Lower lobe of right lung (tissue), 2 donors: ENCODE measurements around the gene MYB. TPM values are rescaled to one million over a fixed set of nuclear protein-coding genes. Genes with fewer than 3 reads are reported as not detected.

Experiments
- ATAC-seq, 2 donors: fragments of 200-7000 bp; cut with Tn5 transposase; one replicate each; pipeline ENCODE4 v1.9.1; 2020 to 2022; ENCODE audit warnings: mild to moderate bottlenecking in 2 of 2, moderate library complexity in 2 of 2
- DNase-seq: peaks from one replicate; pipeline ENCODE4 v3.0.0-alpha.2; 2020
- H3K27ac ChIP-seq: fragments of 200-600 bp; one replicate; pipeline ENCODE4 v1.8.0; 2022
- H3K27me3 ChIP-seq: fragments of 200-600 bp; one replicate; pipeline ENCODE4 v1.8.0; 2022; ENCODE audit warnings: low read depth
- H3K36me3 ChIP-seq: fragments of 200-600 bp; one replicate; pipeline ENCODE4 v1.8.0; 2022; ENCODE audit warnings: mild to moderate bottlenecking
- H3K4me1 ChIP-seq: fragments of 200-600 bp; one replicate; pipeline ENCODE4 v1.8.0; 2022
- H3K4me3 ChIP-seq: fragments of 200-600 bp; one replicate; pipeline ENCODE4 v1.8.0; 2022; ENCODE audit warnings: mild to moderate bottlenecking
- H3K9me3 ChIP-seq: fragments of 200-600 bp; one replicate; pipeline ENCODE4 v1.8.0; 2022
- CTCF ChIP-seq: fragments of 200-600 bp; IDR thresholded peaks from one replicate; pipeline ENCODE4 v1.8.0; 2022; ENCODE audit warnings: antibody characterized with exemption, mild to moderate bottlenecking
- intact Hi-C: fragments of 100-400 bp; cut with DNase I; formaldehyde crosslinking; loops from one replicate; pipeline ENCODE4 v1.11.0; 2022
- total RNA-seq: library from RNA; stranded (reverse); fragmentation: NEBNext Ultra II Directional; extraction: Animal tissue kit (Norgen Biotek cat#: 25700); gene quantifications from one replicate; pipeline ENCODE4 v1.2.1, GENCODE V29; 2021
- donor health status: DM: no; HTN: yes; CAD: no; lungs with severe emphysema.

The MYB gene
- total RNA-seq, 1 donor from 2014 or later: 6.1 TPM

GRCh38 chr6:135166515-135166914 is 14.6 kb upstream of the MYB start:
- no peak for DNase-seq
- TF ChIP-seq CTCF: no peak

GRCh38 chr6:135167617-135168016 is 13.5 kb upstream of the MYB start:
- DNase-seq (no peak), ATAC-seq (no peak)
- H3K36me3 ChIP-seq: no peaks in the 10 kb centered on the region
- no peak overlapping the region for H3K4me3 ChIP-seq
- H3K27me3 ChIP-seq: no peaks in the 10 kb centered on the region
- H3K27ac ChIP-seq: no peak overlapping the region
- H3K4me1 ChIP-seq: no peaks in the 10 kb centered on the region
- no peaks in the 10 kb centered on the region for H3K9me3 ChIP-seq
- TF ChIP-seq CTCF: no peak
- intact Hi-C loops: no loop called here

More at GRCh38 chr6:135166515-135166914, 14.6 kb upstream of the MYB start:
- Histone ChIP-seq H3K9me3 (no peaks in the 10 kb centered on the region), H3K36me3 (no peaks in the 10 kb centered on the region), H3K27ac (no peak overlapping the region), H3K27me3 (no peaks in the 10 kb centered on the region), H3K4me1 (no peaks in the 10 kb centered on the region), H3K4me3 (no peak overlapping the region)
- intact Hi-C loops: no loop called here
- ATAC-seq: no peak

- no peak for ATAC-seq
- Histone ChIP-seq H3K36me3 (no peaks in the 10 kb centered on the region), H3K4me3 (no peak overlapping the region), H3K27me3 (no peaks in the 10 kb centered on the region), H3K4me1 (no peaks in the 10 kb centered on the region), H3K9me3 (no peaks in the 10 kb centered on the region), H3K27ac (no peak overlapping the region)
- TF ChIP-seq CTCF: no peak
- no peak for DNase-seq
- intact Hi-C loops: no loop called here
Observed at GRCh38 chr6:135168766-135169165, 12.3 kb upstream of the MYB start.

GRCh38 chr6:135170238-135170637 is 10.9 kb upstream of the MYB start:
- Histone ChIP-seq H3K9me3 (no peaks in the 10 kb centered on the region), H3K27ac (no peak overlapping the region), H3K36me3 (no peaks in the 10 kb centered on the region), H3K4me3 (no peak overlapping the region), H3K4me1 (no peaks in the 10 kb centered on the region), H3K27me3 (no peaks in the 10 kb centered on the region)
- ATAC-seq: no peak
- no peak for TF ChIP-seq CTCF
- DNase-seq: no peak
- intact Hi-C loops: no loop called here

- Histone ChIP-seq H3K36me3 (no peaks in the 10 kb centered on the region), H3K27ac (no peak overlapping the region), H3K9me3 (no peaks in the 10 kb centered on the region), H3K4me1 (no peaks in the 10 kb centered on the region), H3K4me3 (no peak overlapping the region), H3K27me3 (no peaks in the 10 kb centered on the region)
- TF ChIP-seq CTCF: no peak
- no peak for DNase-seq
- no peak for ATAC-seq
- intact Hi-C loops: no loop called here
Observed at GRCh38 chr6:135170849-135171248, 10.3 kb upstream of the MYB start.
